ENCODE results near the gene C1orf21. TPM values are rescaled to one million over a fixed set of nuclear protein-coding genes. Genes with fewer than 3 reads are reported as not detected.

C1orf21 gene
- total and polyA plus RNA-seq, 2 of the 4 experiments (the other 2 are of a cell fraction) = 6.4 to 9.9 TPM

DNA sequence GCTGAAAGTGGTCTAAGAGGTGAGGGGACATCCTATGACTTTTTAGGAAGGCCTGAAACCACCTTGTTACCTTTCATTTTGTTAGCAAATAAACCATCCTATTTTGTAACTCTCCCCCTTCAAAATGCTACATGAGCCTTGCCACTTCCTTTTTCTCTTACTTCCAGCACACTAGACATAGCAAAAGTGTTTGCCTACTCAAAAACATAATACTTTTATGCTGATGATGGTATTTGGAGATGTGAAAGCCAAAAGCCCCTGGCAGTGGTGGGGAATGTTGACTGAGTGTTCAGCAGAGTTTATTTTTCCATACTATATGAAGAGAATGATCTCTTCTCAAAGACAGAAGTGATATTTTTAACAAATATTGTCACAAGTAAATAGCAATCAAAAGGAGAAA, 233.6 kb downstream of the C1orf21 start:
- Histone ChIP-seq H3K79me1 (ENCODE audit: low read depth in 1 of 2, low read length in 2 of 2) (no peaks in the 10 kb centered on the region), H3K23ac (ENCODE audit: low read depth, low read length) (no peak overlapping the region), H2BK20ac (ENCODE audit: low read depth, low read length) (no peak overlapping the region), H2AK9ac (replicated peaks; ENCODE audit: low read depth, low read length, poor library complexity) (no peak overlapping the region), H3K36me3 (ENCODE audit: control insufficient read depth, insufficient read depth, low read length) (no peaks in the 10 kb centered on the region), H2BK5ac (ENCODE audit: low read depth, low read length, poor library complexity, severe bottlenecking) (no peak overlapping the region), H3K27ac (ENCODE audit: insufficient read depth, low read length) (no peak overlapping the region), H2BK120ac (ENCODE audit: low read depth, low read length) (no peak overlapping the region), H3K4ac (ENCODE audit: low read depth, low read length) (no peak overlapping the region), H3K4me3 (ENCODE audit: insufficient read depth, low read depth, low read length) (no peak overlapping the region), H3K4me1 (ENCODE audit: control insufficient read depth, insufficient read depth, low read length) (peaks cover 12% of the 10 kb centered on the region), H3K27me3 (ENCODE audit: control insufficient read depth, insufficient read depth, low read length) (no peaks in the 10 kb centered on the region), H3K9ac (ENCODE audit: low read depth, low read length) (no peak overlapping the region), H3K9me3 (ENCODE audit: control insufficient read depth, insufficient read depth, low read length) (no peaks in the 10 kb centered on the region), H3K9me1 (ENCODE audit: insufficient read depth, low read length) (peaks cover 14% of the 10 kb centered on the region; the same call in 1 of the 2 replicates), H2AFZ (replicated peaks; ENCODE audit: low read length, poor library complexity) (no peak overlapping the region), H2AK5ac (ENCODE audit: low read depth, low read length) (no peak overlapping the region), H4K8ac (ENCODE audit: low read depth in 2 of 2, low read length in 2 of 2) (no peak overlapping the region), H3K4me2 (ENCODE audit: low read depth, low read length) (no peak overlapping the region), H4K20me1 (ENCODE audit: insufficient read depth, low read length) (0 out of 2 replicates have a peak, but pooled peaks cover 4% of the 10 kb centered on the region), H3K14ac (replicated peaks; ENCODE audit: low read depth, low read length) (no peak overlapping the region), H2BK15ac (ENCODE audit: low read depth, low read length) (no peak overlapping the region), H3K56ac (ENCODE audit: extremely low read depth, insufficient read depth, low read length) (no peak overlapping the region), H4K5ac (ENCODE audit: low read depth, low read length) (no peak overlapping the region), H4K91ac (ENCODE audit: insufficient read depth, low read depth, low read length) (no peak overlapping the region), H3K18ac (ENCODE audit: low read depth, low read length) (no peak overlapping the region)
- no TSS peak for BruUV-seq (replicated peaks)
- CTCF ChIA-PET = no interaction called here
- ATAC-seq (ENCODE audit: low read depth) (no peak), DNase-seq (no peak)
- POLR2A ChIA-PET (ENCODE audit: unreplicated experiment) = no interaction called here
- in situ Hi-C loops (cut with MboI; ENCODE audit: low sequenced_read_pairs) (no loop called here), dilution Hi-C loops (cut with HindIII; ENCODE audit: low sequenced_read_pairs, unreplicated experiment) (no loop called here), intact Hi-C loops (cut with micrococcal nuclease) (no loop called here)
- TF ChIP-seq SMC3 (IDR thresholded peaks at IDR 0.05; ENCODE audit: low read depth, low read length) (no peak), MAZ (IDR thresholded peaks at IDR 0.05; ENCODE audit: borderline replicate concordance, low read depth, low read length) (no peak)
- TF ChIP-seq, protein P1, sequence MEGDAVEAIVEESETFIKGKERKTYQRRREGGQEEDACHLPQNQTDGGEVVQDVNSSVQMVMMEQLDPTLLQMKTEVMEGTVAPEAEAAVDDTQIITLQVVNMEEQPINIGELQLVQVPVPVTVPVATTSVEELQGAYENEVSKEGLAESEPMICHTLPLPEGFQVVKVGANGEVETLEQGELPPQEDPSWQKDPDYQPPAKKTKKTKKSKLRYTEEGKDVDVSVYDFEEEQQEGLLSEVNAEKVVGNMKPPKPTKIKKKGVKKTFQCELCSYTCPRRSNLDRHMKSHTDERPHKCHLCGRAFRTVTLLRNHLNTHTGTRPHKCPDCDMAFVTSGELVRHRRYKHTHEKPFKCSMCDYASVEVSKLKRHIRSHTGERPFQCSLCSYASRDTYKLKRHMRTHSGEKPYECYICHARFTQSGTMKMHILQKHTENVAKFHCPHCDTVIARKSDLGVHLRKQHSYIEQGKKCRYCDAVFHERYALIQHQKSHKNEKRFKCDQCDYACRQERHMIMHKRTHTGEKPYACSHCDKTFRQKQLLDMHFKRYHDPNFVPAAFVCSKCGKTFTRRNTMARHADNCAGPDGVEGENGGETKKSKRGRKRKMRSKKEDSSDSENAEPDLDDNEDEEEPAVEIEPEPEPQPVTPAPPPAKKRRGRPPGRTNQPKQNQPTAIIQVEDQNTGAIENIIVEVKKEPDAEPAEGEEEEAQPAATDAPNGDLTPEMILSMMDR (conservative IDR thresholded peaks at IDR 0.05; ENCODE audit: low read depth, low read length) = no peak
